ENCODE data around the gene GABBR1. TPM values are rescaled to one million over a fixed set of nuclear protein-coding genes. Genes with fewer than 3 reads are reported as not detected.
"Not testable (repeated sequence)": the region's sequence is repeated elsewhere in the genome, so short reads cannot be mapped to it uniquely, and the experiment has no call there.

GABBR1 gene
- total RNA-seq, 5 donors from 2014 or later (not counting 1 experiment from before 2014, with no cell fraction given): 48.0 to 82.7 (median 74.8) TPM

GRCh38 chr6:29676981-29677601, 44.1 kb upstream of the GABBR1 start:
- peaks cover 0 to 30% of the 10 kb centered on the region in 2 experiments for H3K27me3 ChIP-seq (replicated peaks in 1 of 2; ENCODE audit: control insufficient read depth in 2 of 2, extremely low read depth in 1 of 2, insufficient read depth in 2 of 2, low read length in 1 of 2)
- no peaks in the 10 kb centered on the region for H3K36me3 Mint-ChIP-seq
- no peak overlapping the region for H3K4me3 Mint-ChIP-seq
- DNase-seq (no peak), ATAC-seq (replicated peaks in 1 of 4) (no peak)
- H3K36me3 ChIP-seq (ENCODE audit: control insufficient read depth in 2 of 2, extremely low read depth in 1 of 2, insufficient read depth in 1 of 2, low read length in 1 of 2): no peaks in the 10 kb centered on the region
- H3K4me1 ChIP-seq (ENCODE audit: control insufficient read depth in 1 of 2, extremely low read depth in 1 of 2, insufficient read depth in 2 of 2, low read length in 2 of 2): no peaks in the 10 kb centered on the region
- peaks cover 8 to 15% (median 8%) of the 10 kb centered on the region in 3 donors for H3K4me1 Mint-ChIP-seq
- ChIA-PET CTCF (no interaction called here), POLR2A (no interaction called here)
- H3K9me3 ChIP-seq: no peaks in the 10 kb centered on the region
- no peak overlapping the region for H3K4me3 ChIP-seq (ENCODE audit: control insufficient read depth in 1 of 2, extremely low read depth in 1 of 2, low read length in 1 of 2)
- H3K9me3 Mint-ChIP-seq: no peaks in the 10 kb centered on the region
- no peak overlapping the region for H3K27ac ChIP-seq (ENCODE audit: low read length)
- H3K27me3 Mint-ChIP-seq: peaks cover 3 to 14% of the 10 kb centered on the region in 2 donors
- WGBS (ENCODE audit: insufficient coverage): 0% methylated on average over 1 of the region's 2 CpGs
- no peak overlapping the region for H3K27ac Mint-ChIP-seq

- Mint-ChIP-seq H3K4me1 (peaks cover 8 to 15% (median 8%) of the 10 kb centered on the region in 3 donors), H3K9me3 (no peaks in the 10 kb centered on the region), H3K27me3 (peaks cover 15 to 24% of the 10 kb centered on the region in 2 donors), H3K27ac (no peak overlapping the region), H3K4me3 (no peak overlapping the region), H3K36me3 (no peaks in the 10 kb centered on the region)
- no peak overlapping the region for H3K4me3 ChIP-seq (ENCODE audit: control insufficient read depth in 1 of 2, extremely low read depth in 1 of 2, low read length in 1 of 2)
- H3K4me1 ChIP-seq (ENCODE audit: control insufficient read depth in 1 of 2, extremely low read depth in 1 of 2, insufficient read depth in 2 of 2, low read length in 2 of 2): no peaks in the 10 kb centered on the region
- no peaks in the 10 kb centered on the region for H3K9me3 ChIP-seq
- DNase-seq (no peak), ATAC-seq (replicated peaks in 1 of 4) (no peak)
- no CpG with 5 or more reads among the region's 1 CpG for WGBS (ENCODE audit: insufficient coverage)
- H3K36me3 ChIP-seq (ENCODE audit: control insufficient read depth in 2 of 2, extremely low read depth in 1 of 2, insufficient read depth in 1 of 2, low read length in 1 of 2): no peaks in the 10 kb centered on the region
- H3K27ac ChIP-seq (ENCODE audit: low read length): no peak overlapping the region
- ChIA-PET CTCF (interaction anchor here (0.6 to 1.2 kb wide), 2 partner anchors 22 to 1843 kb away, joined by 3 to 6 read pairs; no protein-coding TSS in a partner anchor), POLR2A (no interaction called here)
- H3K27me3 ChIP-seq (replicated peaks in 1 of 2; ENCODE audit: control insufficient read depth in 2 of 2, extremely low read depth in 1 of 2, insufficient read depth in 2 of 2, low read length in 1 of 2): peaks cover 0 to 26% of the 10 kb centered on the region in 2 experiments
Measured at GRCh38 chr6:29675561-29675960, 42.6 kb upstream of the GABBR1 start.

GRCh38 chr6:29674008-29674407, 41.0 kb upstream of the GABBR1 start:
- H3K27ac Mint-ChIP-seq: no peak overlapping the region
- H3K4me3 Mint-ChIP-seq: no peak overlapping the region
- H3K36me3 Mint-ChIP-seq: no peaks in the 10 kb centered on the region
- ATAC-seq (replicated peaks in 1 of 4) (no peak), DNase-seq (no peak)
- H3K4me3 ChIP-seq (ENCODE audit: control insufficient read depth in 1 of 2, extremely low read depth in 1 of 2, low read length in 1 of 2): no peak overlapping the region
- no peaks in the 10 kb centered on the region for H3K4me1 ChIP-seq (ENCODE audit: control insufficient read depth in 1 of 2, extremely low read depth in 1 of 2, insufficient read depth in 2 of 2, low read length in 2 of 2)
- peaks cover 21 to 22% of the 10 kb centered on the region in 2 donors for H3K27me3 Mint-ChIP-seq
- no peaks in the 10 kb centered on the region for H3K9me3 Mint-ChIP-seq
- H3K36me3 ChIP-seq (ENCODE audit: control insufficient read depth in 2 of 2, extremely low read depth in 1 of 2, insufficient read depth in 1 of 2, low read length in 1 of 2): no peaks in the 10 kb centered on the region
- H3K27ac ChIP-seq (ENCODE audit: low read length): no peak overlapping the region
- CTCF ChIA-PET: no interaction called here
- POLR2A ChIA-PET: no interaction called here
- no peaks in the 10 kb centered on the region for H3K9me3 ChIP-seq
- H3K4me1 Mint-ChIP-seq: peaks cover 8 to 9% (median 8%) of the 10 kb centered on the region in 3 donors
- peaks cover 0 to 26% of the 10 kb centered on the region in 2 experiments for H3K27me3 ChIP-seq (replicated peaks in 1 of 2; ENCODE audit: control insufficient read depth in 2 of 2, extremely low read depth in 1 of 2, insufficient read depth in 2 of 2, low read length in 1 of 2)
- no CpG with 5 or more reads among the region's 5 CpGs for WGBS (ENCODE audit: insufficient coverage)

GRCh38 chr6:29673161-29673560, 40.2 kb upstream of the GABBR1 start:
- 98% methylated on average over 11 of the region's 12 CpGs for WGBS (ENCODE audit: insufficient coverage)
- peaks cover 8 to 9% (median 8%) of the 10 kb centered on the region in 3 donors for H3K4me1 Mint-ChIP-seq
- H3K36me3 Mint-ChIP-seq: no peaks in the 10 kb centered on the region
- no peaks in the 10 kb centered on the region for H3K9me3 ChIP-seq
- ATAC-seq (replicated peaks in 1 of 4): no peak
- H3K27ac Mint-ChIP-seq: no peak overlapping the region
- H3K36me3 ChIP-seq (ENCODE audit: control insufficient read depth in 2 of 2, extremely low read depth in 1 of 2, insufficient read depth in 1 of 2, low read length in 1 of 2): no peaks in the 10 kb centered on the region
- CTCF ChIA-PET: no interaction called here
- peaks cover 21 to 27% of the 10 kb centered on the region in 2 donors for H3K27me3 Mint-ChIP-seq
- no peak overlapping the region for H3K4me3 ChIP-seq (ENCODE audit: control insufficient read depth in 1 of 2, extremely low read depth in 1 of 2, low read length in 1 of 2)
- peaks cover 0 to 26% of the 10 kb centered on the region in 2 experiments for H3K27me3 ChIP-seq (replicated peaks in 1 of 2; ENCODE audit: control insufficient read depth in 2 of 2, extremely low read depth in 1 of 2, insufficient read depth in 2 of 2, low read length in 1 of 2)
- H3K27ac ChIP-seq (ENCODE audit: low read length): no peak overlapping the region
- POLR2A ChIA-PET: no interaction called here
- no peak overlapping the region for H3K4me3 Mint-ChIP-seq
- no peaks in the 10 kb centered on the region for H3K9me3 Mint-ChIP-seq
- DNase-seq: no peak
- no peaks in the 10 kb centered on the region for H3K4me1 ChIP-seq (ENCODE audit: control insufficient read depth in 1 of 2, extremely low read depth in 1 of 2, insufficient read depth in 2 of 2, low read length in 2 of 2)

GRCh38 chr6:29672116-29672515, 39.1 kb upstream of the GABBR1 start:
- H3K4me3 ChIP-seq (ENCODE audit: control insufficient read depth in 1 of 2, extremely low read depth in 1 of 2, low read length in 1 of 2); CTCF ChIA-PET; ATAC-seq (replicated peaks in 1 of 4); H3K27ac ChIP-seq (ENCODE audit: low read length); H3K27ac Mint-ChIP-seq; H3K36me3 ChIP-seq (ENCODE audit: control insufficient read depth in 2 of 2, extremely low read depth in 1 of 2, insufficient read depth in 1 of 2, low read length in 1 of 2); DNase-seq; H3K4me3 Mint-ChIP-seq; H3K36me3 Mint-ChIP-seq; H3K9me3 ChIP-seq; H3K9me3 Mint-ChIP-seq; POLR2A ChIA-PET; H3K4me1 ChIP-seq (ENCODE audit: control insufficient read depth in 1 of 2, extremely low read depth in 1 of 2, insufficient read depth in 2 of 2, low read length in 2 of 2); H3K4me1 Mint-ChIP-seq: not testable (repeated sequence)
- peaks cover 0 to 29% of the 10 kb centered on the region in 2 experiments for H3K27me3 ChIP-seq (replicated peaks in 1 of 2; ENCODE audit: control insufficient read depth in 2 of 2, extremely low read depth in 1 of 2, insufficient read depth in 2 of 2, low read length in 1 of 2)
- 80% methylated on average over 1 of the region's 5 CpGs for WGBS (ENCODE audit: insufficient coverage)
- H3K27me3 Mint-ChIP-seq: peaks cover 24 to 32% of the 10 kb centered on the region in 2 donors

GRCh38 chr6:29671026-29671425, 38.0 kb upstream of the GABBR1 start:
- Histone ChIP-seq H3K4me3 (ENCODE audit: control insufficient read depth in 1 of 2, extremely low read depth in 1 of 2, low read length in 1 of 2) (no peak overlapping the region), H3K9me3 (no peaks in the 10 kb centered on the region), H3K27ac (ENCODE audit: low read length) (no peak overlapping the region), H3K36me3 (ENCODE audit: control insufficient read depth in 2 of 2, extremely low read depth in 1 of 2, insufficient read depth in 1 of 2, low read length in 1 of 2) (no peaks in the 10 kb centered on the region), H3K27me3 (replicated peaks in 1 of 2; ENCODE audit: control insufficient read depth in 2 of 2, extremely low read depth in 1 of 2, insufficient read depth in 2 of 2, low read length in 1 of 2) (peaks cover 0 to 31% of the 10 kb centered on the region in 2 experiments), H3K4me1 (ENCODE audit: control insufficient read depth in 1 of 2, extremely low read depth in 1 of 2, insufficient read depth in 2 of 2, low read length in 2 of 2) (no peaks in the 10 kb centered on the region)
- no peak overlapping the region for H3K4me3 Mint-ChIP-seq
- H3K27ac Mint-ChIP-seq: no peak overlapping the region
- no CpG with 5 or more reads among the region's 1 CpG for WGBS (ENCODE audit: insufficient coverage)
- no peaks in the 10 kb centered on the region for H3K36me3 Mint-ChIP-seq
- POLR2A ChIA-PET: no interaction called here
- H3K9me3 Mint-ChIP-seq: no peaks in the 10 kb centered on the region
- peaks cover 24 to 35% of the 10 kb centered on the region in 2 donors for H3K27me3 Mint-ChIP-seq
- CTCF ChIA-PET: no interaction called here
- ATAC-seq (replicated peaks in 1 of 4) (no peak), DNase-seq (no peak)
- H3K4me1 Mint-ChIP-seq: peaks cover 0 to 1% (median 0%) of the 10 kb centered on the region in 3 donors
